HEK293 (cell line): ENCODE data around the gene NKAIN4.

Experiments used
- CTCF ChIA-PET: fragments of 350-600 bp; formaldehyde crosslinking; extraction: SDS; loops from one replicate; lab custom pipeline; 2021; ENCODE audit warnings: antibody characterized with exemption; lab: Yijun Ruan, JAX
- POLR2A ChIA-PET: fragments of 300-600 bp; formaldehyde crosslinking; extraction: SDS; loops from one replicate; lab custom pipeline; 2020; ENCODE audit warnings: antibody characterized with exemption, inconsistent platforms; lab: Yijun Ruan, JAX
- H3K27ac ChIP-seq: fragments of 200-500 bp; sonication (Bioruptor generic); 2 replicates; pipeline ENCODE4 v1.5.1; 2014; ENCODE audit warnings: low read depth, low read length, control low read depth, inconsistent platforms; ENCODE audit errors: extremely low read depth
- H3K36me3 ChIP-seq, 2 experiments: fragments of 200-500 bp in 1 of 2; sonication (Bioruptor generic) in 1 of 2; 1 replicate in 1 of 2; 2 replicates in 1 of 2; pipeline ENCODE4 v1.5.1; 2014 to 2017; ENCODE audit warnings: inconsistent platforms in 2 of 2, low read length in 2 of 2; ENCODE audit not compliant: control insufficient read depth in 2 of 2, insufficient read depth in 1 of 2
- H3K4me1 ChIP-seq: fragments of 200-500 bp; sonication (Bioruptor generic); 2 replicates; pipeline ENCODE4 v1.5.1; 2014; ENCODE audit warnings: mild to moderate bottlenecking, low read length, inconsistent platforms; ENCODE audit not compliant: control insufficient read depth, insufficient read depth
- H3K4me3 ChIP-seq: 2 replicates; pipeline ENCODE4 v1.5.1; 2011; ENCODE audit warnings: low read depth, mild to moderate bottlenecking, control low read depth, low read length, moderate library complexity
- H3K9me3 ChIP-seq: fragments of 200-500 bp; sonication (Bioruptor generic); 2 replicates; pipeline ENCODE4 v1.5.1; 2014; ENCODE audit warnings: low read depth, low read length, inconsistent platforms; ENCODE audit not compliant: control insufficient read depth, insufficient read depth
- GLIS1 ChIP-seq: fragments of 450-650 bp; formaldehyde crosslinking; IDR thresholded peaks from 2 replicates; pipeline ENCODE4 v1.5.1; 2016; ENCODE audit warnings: missing biosample characterization, missing genetic modification characterization
- HIC1 ChIP-seq: fragments of 450-650 bp; formaldehyde crosslinking; IDR thresholded peaks from 2 replicates; pipeline ENCODE4 v1.5.1; 2016; ENCODE audit warnings: missing biosample characterization, missing genetic modification characterization
- HOXD13 ChIP-seq: sonication (generic); formaldehyde crosslinking; IDR thresholded peaks from 2 replicates; pipeline ENCODE4 v1.8.0; 2022; ENCODE audit warnings: missing genetic modification reagents, borderline replicate concordance
- IKZF3 ChIP-seq: fragments of 450-650 bp; IDR thresholded peaks from 2 replicates; pipeline ENCODE4 v1.5.0; 2018; ENCODE audit warnings: missing biosample characterization, mild to moderate bottlenecking, missing genetic modification characterization, moderate library complexity
- OVOL3 ChIP-seq: fragments of 450-650 bp; formaldehyde crosslinking; IDR thresholded peaks from 2 replicates; pipeline ENCODE4 v1.5.1; 2016; ENCODE audit warnings: missing biosample characterization, missing genetic modification characterization
- PRDM1 ChIP-seq: fragments of 450-650 bp; formaldehyde crosslinking; IDR thresholded peaks from 2 replicates; pipeline ENCODE4; 2016; ENCODE audit warnings: missing biosample characterization, missing genetic modification characterization
- PRDM10 ChIP-seq: fragments of 450-650 bp; formaldehyde crosslinking; IDR thresholded peaks from 2 replicates; pipeline ENCODE4 v1.5.1; 2016; ENCODE audit warnings: missing biosample characterization, missing genetic modification characterization
- SP7 ChIP-seq: fragments of 450-650 bp; formaldehyde crosslinking; IDR thresholded peaks from 2 replicates; pipeline ENCODE4 v1.5.1; 2016; ENCODE audit warnings: missing biosample characterization, missing genetic modification characterization
- ZBTB26 ChIP-seq: fragments of 450-650 bp; formaldehyde crosslinking; optimal IDR thresholded peaks from 2 replicates; pipeline ENCODE3; 2016; ENCODE audit warnings: missing biosample characterization, mild to moderate bottlenecking, missing genetic modification characterization
- ZBTB7A ChIP-seq: fragments of 450-650 bp; formaldehyde crosslinking; IDR thresholded peaks from 2 replicates; pipeline ENCODE4 v1.5.1; 2016; ENCODE audit warnings: low read depth, missing biosample characterization, missing genetic modification characterization
- ZEB2 ChIP-seq: fragments of 450-650 bp; formaldehyde crosslinking; IDR thresholded peaks from 2 replicates; pipeline ENCODE4 v1.5.1; 2016; ENCODE audit warnings: missing biosample characterization, missing genetic modification characterization
- ZNF10 ChIP-seq: fragments of 450-650 bp; formaldehyde crosslinking; IDR thresholded peaks from 2 replicates; pipeline ENCODE4 v1.5.1; 2017; ENCODE audit warnings: missing biosample characterization, missing genetic modification characterization
- ZNF2 ChIP-seq: fragments of 450-650 bp; formaldehyde crosslinking; IDR thresholded peaks from 2 replicates; pipeline ENCODE4 v1.5.1; 2016; ENCODE audit warnings: missing biosample characterization, missing genetic modification characterization
- ZNF335 ChIP-seq: fragments of 450-650 bp; formaldehyde crosslinking; conservative IDR thresholded peaks from 2 replicates; pipeline ENCODE4 v1.5.1; 2016; ENCODE audit warnings: missing biosample characterization, missing genetic modification characterization
- ZNF350 ChIP-seq: fragments of 450-650 bp; formaldehyde crosslinking; IDR thresholded peaks from 2 replicates; pipeline ENCODE4 v1.5.0; 2017; ENCODE audit warnings: missing biosample characterization, mild to moderate bottlenecking, missing genetic modification characterization
- ZNF488 ChIP-seq: fragments of 450-650 bp; formaldehyde crosslinking; IDR thresholded peaks from 2 replicates; pipeline ENCODE4 v1.5.1; 2016; ENCODE audit warnings: missing biosample characterization, missing genetic modification characterization
- ZNF600 ChIP-seq: fragments of 450-650 bp; formaldehyde crosslinking; IDR thresholded peaks from 2 replicates; pipeline ENCODE4 v1.5.1; 2016; ENCODE audit warnings: missing biosample characterization, missing genetic modification characterization
- ZNF629 ChIP-seq: fragments of 450-650 bp; formaldehyde crosslinking; IDR thresholded peaks from 2 replicates; pipeline ENCODE4 v1.5.1; 2017; ENCODE audit warnings: missing biosample characterization, missing genetic modification characterization
- ZNF639 ChIP-seq: fragments of 450-650 bp; formaldehyde crosslinking; IDR thresholded peaks from 2 replicates; pipeline ENCODE4 v1.5.1; 2016; ENCODE audit warnings: missing biosample characterization, missing genetic modification characterization
- ZNF654 ChIP-seq: fragments of 450-650 bp; formaldehyde crosslinking; IDR thresholded peaks from 2 replicates; pipeline ENCODE4 v1.5.1; 2016; ENCODE audit warnings: low read depth, missing biosample characterization, missing genetic modification characterization
- ZNF701 ChIP-seq: fragments of 450-650 bp; formaldehyde crosslinking; IDR thresholded peaks from 2 replicates; pipeline ENCODE4 v1.5.1; 2016; ENCODE audit warnings: missing biosample characterization, missing genetic modification characterization
- ZNF768 ChIP-seq: fragments of 450-650 bp; formaldehyde crosslinking; IDR thresholded peaks from 2 replicates; pipeline ENCODE4 v1.5.1; 2018; ENCODE audit warnings: missing biosample characterization, mild to moderate bottlenecking, missing genetic modification characterization

NKAIN4 gene

GRCh38 chr20:63215101-63216040 is 38.9 kb downstream of the NKAIN4 start (continued):
- 0 out of 2 replicates have a peak, but pooled peaks have one; percentile 10 for TF ChIP-seq ZNF600 (tag by site-specific recombination)
- peak; percentile 28; the same call in 1 of the 2 replicates for TF ChIP-seq ZNF654 (tag by site-specific recombination)
- peak; percentile 21 for TF ChIP-seq ZBTB26
- TF ChIP-seq ZNF335 (tag by site-specific recombination), result peak; percentile 19; the same call in 1 of the 2 replicates
- TF ChIP-seq ZNF701, result no peak

GRCh38 chr20:63214514-63214913 is 39.7 kb downstream of the NKAIN4 start:
- ChIA-PET CTCF (interaction anchor here (0.7 to 2.5 kb wide), 10 partner anchors 8 to 156 kb away, joined by 3 to 42 read pairs (median 4); no protein-coding TSS in a partner anchor), POLR2A (interaction anchor here (0.8 to 2.4 kb wide), 4 partner anchors 11 to 34 kb away, joined by 3 to 22 read pairs (median 4); no protein-coding TSS in a partner anchor)
- no peak overlapping the region for H3K27ac ChIP-seq
- no peaks in the 10 kb centered on the region; the same call in 1 of the 2 replicates for H3K4me1 ChIP-seq
- H3K9me3 ChIP-seq, result no peaks in the 10 kb centered on the region
- peaks cover 9 to 56% of the 10 kb centered on the region in 2 experiments for H3K36me3 ChIP-seq
- TF ChIP-seq ZNF488 (tag by site-specific recombination), result no peak
- TF ChIP-seq PRDM10 (tag by site-specific recombination), result 0 out of 2 replicates have a peak, but pooled peaks have one; percentile 16
- TF ChIP-seq, all 188 proteins: peak for 1
- H3K4me3 ChIP-seq, result peak overlapping the region; percentile 73

- Histone ChIP-seq H3K9me3 (no peaks in the 10 kb centered on the region), H3K4me1 (no peaks in the 10 kb centered on the region; the same call in 1 of the 2 replicates), H3K36me3 (peaks cover 13 to 72% of the 10 kb centered on the region in 2 experiments), H3K4me3 (no peak overlapping the region), H3K27ac (no peak overlapping the region)
- CTCF ChIA-PET, result interaction anchor here (1.1 to 2.1 kb wide), 3 partner anchors 11 to 32 kb away, joined by 4 to 13 read pairs (median 8); no protein-coding TSS in a partner anchor
- POLR2A ChIA-PET, result interaction anchor here (0.8 kb wide), 1 partner anchor 58 kb away, joined by 3 read pairs; no protein-coding TSS in a partner anchor
- no peak for TF ChIP-seq ZNF2 (tag by site-specific recombination)
- no peak for TF ChIP-seq HIC1
- no peak for TF ChIP-seq OVOL3 (tag by site-specific recombination)
- no peak for TF ChIP-seq ZBTB7A
- no peak for TF ChIP-seq ZNF768
- no peak for TF ChIP-seq GLIS1 (tag by site-specific recombination)
- TF ChIP-seq IKZF3 (tag by site-specific recombination), result no peak
- no peak for TF ChIP-seq ZEB2 (tag by site-specific recombination)
- TF ChIP-seq ZNF10 (tag by site-specific recombination), result peak; percentile 68; the same call in 1 of the 2 replicates
- 0 out of 2 replicates have a peak, but pooled peaks have one; percentile 22 for TF ChIP-seq ZNF639 (tag by site-specific recombination)
- no peak for TF ChIP-seq HOXD13 (CRISPR knock-in tag)
- peak; percentile 89 for TF ChIP-seq PRDM1
- TF ChIP-seq SP7 (tag by site-specific recombination), result 0 out of 2 replicates have a peak, but pooled peaks have one; percentile 31
- peak; percentile 84 for TF ChIP-seq ZNF629 (tag by site-specific recombination)
- no peak for TF ChIP-seq ZNF350 (tag by site-specific recombination)
These were observed 41.5 kb downstream of the NKAIN4 start for GRCh38 chr20:63212792-63213191.
